IPS-18a (cell line): ENCODE data around the gene FLOT1.

Source experiments
- H3K27ac ChIP-seq: one replicate; pipeline ENCODE4 v1.5.1; 2013; ENCODE audit warnings: low read length
- H3K27me3 ChIP-seq: one replicate; pipeline ENCODE4 v1.6.1; 2013; ENCODE audit warnings: mild to moderate bottlenecking, low read length; ENCODE audit not compliant: control insufficient read depth, insufficient read depth
- H3K36me3 ChIP-seq: one replicate; pipeline ENCODE4 v1.6.1; 2013; ENCODE audit warnings: low read depth, low read length; ENCODE audit not compliant: control insufficient read depth
- H3K4me1 ChIP-seq: one replicate; pipeline ENCODE4 v1.6.1; 2013; ENCODE audit warnings: low read depth, low read length; ENCODE audit not compliant: control insufficient read depth
- H3K4me3 ChIP-seq: one replicate; pipeline ENCODE4 v1.5.1; 2013; ENCODE audit warnings: low read length
- H3K9ac ChIP-seq: one replicate; pipeline ENCODE4 v1.6.1; 2013; ENCODE audit warnings: mild to moderate bottlenecking, low read length, moderate library complexity
- H3K9me3 ChIP-seq: one replicate; pipeline ENCODE4 v1.6.1; 2013; ENCODE audit warnings: low read depth, low read length; ENCODE audit not compliant: control insufficient read depth

Gene FLOT1

DNA sequence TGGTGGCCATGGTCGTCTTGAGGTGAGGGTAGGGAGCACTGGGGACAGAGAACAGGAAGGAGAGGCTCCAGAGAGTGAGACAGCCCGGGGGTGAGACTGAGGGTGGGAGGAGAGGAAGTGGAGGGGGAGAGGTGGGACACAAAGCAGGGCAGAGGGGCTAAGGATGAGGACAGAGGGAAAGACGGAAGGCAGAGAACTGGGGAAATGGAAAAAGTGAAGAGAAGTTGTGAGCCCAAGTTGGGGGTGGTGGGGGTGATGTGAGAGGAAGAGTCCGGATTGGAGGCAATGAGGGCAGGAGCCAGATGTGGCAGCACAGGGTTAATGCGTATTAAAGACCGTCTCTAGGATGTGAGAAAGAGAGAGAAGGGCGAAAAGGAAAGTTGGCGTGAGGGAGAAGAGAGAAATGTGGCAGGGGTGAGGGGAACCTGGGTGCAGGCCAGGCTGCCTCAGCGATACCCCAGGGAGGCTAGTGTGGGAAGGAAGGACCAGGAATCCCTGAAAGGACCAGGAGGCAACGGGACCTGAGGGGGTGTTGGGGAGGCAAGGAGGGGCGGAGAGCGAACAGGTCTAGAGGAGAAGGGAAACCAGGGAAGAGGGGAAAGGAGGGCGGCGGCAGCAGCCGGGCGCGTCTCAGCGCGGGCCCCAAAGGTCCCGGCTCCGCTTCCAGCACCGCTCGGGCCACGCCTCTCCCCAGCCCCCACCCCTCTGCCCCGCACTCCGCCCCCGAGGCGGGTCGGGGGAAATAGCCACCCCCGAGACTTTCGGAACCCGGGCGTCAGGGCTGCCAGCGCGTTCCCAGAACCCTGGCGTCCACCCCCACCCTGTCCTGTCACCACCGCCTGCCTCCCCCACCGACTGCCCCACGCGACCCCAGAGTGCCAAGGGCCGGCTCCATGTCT lies 56.2 kb downstream of the FLOT1 start, which contains the start of gene PPP1R18:
Gene PPP1R18, minus strand, starts transcription at position 637 of the 899 bp plus-strand sequence. Its CDS starts 627 bp downstream, at position 10.
- no peaks in the 10 kb centered on the region for H3K36me3 ChIP-seq
- peak within 1 kb of the TSS; percentile 56 for H3K27ac ChIP-seq
- H3K4me1 ChIP-seq, result peaks cover 58% of the 10 kb centered on the region
- no peaks in the 10 kb centered on the region for H3K9me3 ChIP-seq
- H3K9ac ChIP-seq, result peak within 1 kb of the TSS; percentile 65
- H3K4me3 ChIP-seq, result peak within 1 kb of the TSS; percentile 78
- H3K27me3 ChIP-seq, result no peaks in the 10 kb centered on the region

DNA sequence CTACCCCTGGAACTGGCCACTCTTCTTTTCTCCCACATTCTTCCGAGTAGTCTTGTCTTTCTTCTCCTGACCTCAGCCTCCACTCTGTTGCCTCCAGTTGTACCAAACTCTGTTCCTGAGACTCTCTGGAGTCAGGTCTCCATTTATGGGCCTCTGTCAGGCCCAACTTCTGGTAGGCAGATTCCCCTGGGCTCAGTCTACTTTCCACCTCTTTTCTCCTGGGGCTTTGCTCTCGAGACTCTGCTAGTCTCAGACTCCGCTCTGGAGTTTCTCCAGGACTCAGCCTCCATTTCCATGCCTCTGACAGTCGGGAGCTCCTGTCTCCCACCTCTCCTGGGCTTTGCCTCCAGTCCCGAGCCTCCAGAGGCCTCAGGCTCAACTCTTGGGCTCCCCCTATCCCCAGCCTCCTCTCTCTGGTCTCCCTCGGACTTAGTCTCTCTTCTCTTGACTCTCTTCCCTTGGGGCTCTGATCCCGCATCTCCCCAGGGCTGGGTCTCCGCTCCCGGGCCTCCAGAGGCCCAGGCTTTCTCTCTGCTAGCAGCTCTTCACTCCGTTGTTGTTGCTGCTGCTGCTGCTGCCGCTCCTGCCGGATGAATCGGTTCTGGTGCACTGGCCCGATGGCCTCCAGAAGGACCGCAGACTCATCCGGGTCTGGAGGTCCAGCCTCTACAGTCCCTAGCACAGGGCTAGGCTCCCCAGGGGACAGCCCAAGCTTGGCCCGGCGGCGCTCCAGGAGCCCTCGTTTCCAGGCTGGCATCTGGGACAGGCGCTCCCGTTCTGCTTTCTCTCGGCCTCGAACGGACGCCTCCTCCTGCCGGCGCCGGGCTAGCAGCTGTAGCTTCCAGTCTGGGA lies 57.1 kb downstream of the FLOT1 start:
- no peaks in the 10 kb centered on the region for H3K9me3 ChIP-seq
- H3K27ac ChIP-seq, result no peak overlapping the region
- H3K4me3 ChIP-seq, result peak overlapping the region; percentile 78
- no peak overlapping the region for H3K9ac ChIP-seq
- no peaks in the 10 kb centered on the region for H3K27me3 ChIP-seq
- peaks cover 56% of the 10 kb centered on the region for H3K4me1 ChIP-seq
- H3K36me3 ChIP-seq, result no peaks in the 10 kb centered on the region

DNA sequence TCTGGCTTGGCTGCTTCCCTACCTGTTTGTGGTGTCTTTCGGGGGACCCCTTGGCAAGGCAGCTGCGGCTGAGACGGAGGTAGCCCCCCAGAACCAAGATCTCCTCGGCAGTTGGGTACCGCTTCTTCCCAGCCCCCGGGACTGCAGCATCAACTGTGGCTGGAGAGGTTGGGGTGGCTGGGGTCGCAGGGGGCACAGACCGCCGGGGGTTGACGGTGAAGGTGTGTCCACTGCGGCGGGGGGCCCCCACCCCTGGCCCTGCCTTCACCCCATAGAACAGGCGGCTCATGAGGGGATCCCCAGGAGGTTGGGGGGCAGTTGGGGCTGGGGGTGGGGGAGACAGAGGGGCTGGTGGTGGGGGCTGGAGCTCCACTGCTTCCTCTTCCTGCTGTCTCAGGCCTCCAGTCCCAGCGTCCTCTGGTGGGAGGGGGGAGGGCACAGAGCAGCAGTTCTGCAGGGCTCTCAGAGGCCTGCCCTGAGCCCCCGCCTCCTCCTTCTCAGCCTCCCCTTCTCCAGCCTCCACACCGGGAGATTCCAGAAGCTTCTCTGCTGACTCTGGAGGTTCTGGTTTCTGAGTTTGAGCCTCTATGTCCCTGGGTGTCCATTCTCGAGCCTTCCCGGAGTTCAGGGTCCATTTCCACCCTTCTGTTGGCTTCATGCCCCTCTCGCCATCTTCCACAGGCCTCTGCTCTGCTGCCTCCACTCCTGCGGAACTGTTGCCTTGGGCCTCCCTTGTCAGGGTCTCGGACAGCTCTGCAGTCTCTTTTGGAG lies 57.9 kb downstream of the FLOT1 start:
- H3K27me3 ChIP-seq, result no peaks in the 10 kb centered on the region
- H3K4me1 ChIP-seq, result peaks cover 51% of the 10 kb centered on the region
- no peak overlapping the region for H3K9ac ChIP-seq
- peak overlapping the region; percentile 42 for H3K4me3 ChIP-seq
- H3K27ac ChIP-seq, result no peak overlapping the region
- no peaks in the 10 kb centered on the region for H3K36me3 ChIP-seq
- no peaks in the 10 kb centered on the region for H3K9me3 ChIP-seq

DNA sequence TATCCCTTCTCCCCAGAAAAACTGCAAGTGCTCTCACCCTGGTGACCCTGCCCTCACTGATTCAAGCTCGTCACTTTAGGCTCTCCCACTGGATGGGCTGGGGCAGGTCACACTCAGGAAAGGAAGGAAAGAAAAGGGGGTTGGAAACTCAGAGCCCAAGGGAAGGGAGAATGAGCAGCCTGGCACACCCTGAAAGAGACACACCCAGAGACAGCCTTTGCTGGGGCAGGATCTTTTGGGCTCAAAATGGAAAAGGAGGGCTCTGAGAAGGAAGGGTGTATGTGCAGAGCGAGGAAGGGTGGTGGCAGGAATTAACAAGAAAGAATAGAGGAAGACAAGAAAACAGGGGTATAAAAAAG lies 58.5 kb downstream of the FLOT1 start:
- Histone ChIP-seq H3K9me3 (no peaks in the 10 kb centered on the region), H3K9ac (no peak overlapping the region), H3K4me1 (peaks cover 53% of the 10 kb centered on the region), H3K27ac (no peak overlapping the region), H3K4me3 (peak overlapping the region; percentile 42), H3K36me3 (no peaks in the 10 kb centered on the region), H3K27me3 (no peaks in the 10 kb centered on the region)

DNA sequence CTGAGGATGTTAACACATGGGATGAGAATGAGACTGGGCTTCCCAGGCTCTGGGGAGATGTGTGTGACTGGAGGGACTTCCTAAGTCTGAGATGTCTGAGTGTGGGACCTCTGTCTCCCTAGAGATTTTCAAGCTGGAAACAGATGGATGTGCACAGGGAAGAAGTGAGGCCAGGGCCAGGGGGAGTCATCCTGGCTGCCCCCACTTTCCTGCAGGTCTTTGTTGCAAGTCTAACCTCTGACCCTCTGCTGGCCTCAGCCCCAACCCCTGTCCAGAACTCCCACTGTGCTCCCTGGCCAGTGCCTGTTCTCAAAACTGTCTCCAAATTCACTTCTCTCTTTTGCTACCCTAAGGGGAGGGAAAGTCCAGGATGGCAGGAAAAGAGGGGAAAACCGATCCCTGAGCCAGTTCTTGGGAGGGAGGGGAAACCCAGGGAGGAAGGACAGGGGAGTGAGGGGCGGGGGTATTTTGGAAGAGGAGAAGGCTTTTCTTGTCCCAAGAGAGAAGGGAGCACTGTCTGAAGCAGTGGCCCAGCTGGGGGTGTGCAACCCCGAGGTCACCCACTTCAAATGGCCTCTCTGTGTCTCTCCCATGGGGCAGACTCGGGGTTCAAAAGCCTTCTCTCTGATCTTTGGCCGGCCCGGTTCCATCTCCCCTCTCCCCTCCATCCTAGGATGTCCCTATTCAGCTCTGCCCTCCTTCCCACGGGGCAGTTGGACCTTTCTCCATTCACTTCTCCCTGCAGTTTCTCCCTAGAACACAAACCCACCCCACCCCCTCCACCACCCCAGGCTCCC lies 59.1 kb downstream of the FLOT1 start:
- peak overlapping the region; percentile 9 for H3K9ac ChIP-seq
- no peaks in the 10 kb centered on the region for H3K36me3 ChIP-seq
- H3K27me3 ChIP-seq, result no peaks in the 10 kb centered on the region
- no peak overlapping the region for H3K27ac ChIP-seq
- peaks cover 53% of the 10 kb centered on the region for H3K4me1 ChIP-seq
- H3K4me3 ChIP-seq, result peak overlapping the region; percentile 42
- H3K9me3 ChIP-seq, result no peaks in the 10 kb centered on the region

DNA sequence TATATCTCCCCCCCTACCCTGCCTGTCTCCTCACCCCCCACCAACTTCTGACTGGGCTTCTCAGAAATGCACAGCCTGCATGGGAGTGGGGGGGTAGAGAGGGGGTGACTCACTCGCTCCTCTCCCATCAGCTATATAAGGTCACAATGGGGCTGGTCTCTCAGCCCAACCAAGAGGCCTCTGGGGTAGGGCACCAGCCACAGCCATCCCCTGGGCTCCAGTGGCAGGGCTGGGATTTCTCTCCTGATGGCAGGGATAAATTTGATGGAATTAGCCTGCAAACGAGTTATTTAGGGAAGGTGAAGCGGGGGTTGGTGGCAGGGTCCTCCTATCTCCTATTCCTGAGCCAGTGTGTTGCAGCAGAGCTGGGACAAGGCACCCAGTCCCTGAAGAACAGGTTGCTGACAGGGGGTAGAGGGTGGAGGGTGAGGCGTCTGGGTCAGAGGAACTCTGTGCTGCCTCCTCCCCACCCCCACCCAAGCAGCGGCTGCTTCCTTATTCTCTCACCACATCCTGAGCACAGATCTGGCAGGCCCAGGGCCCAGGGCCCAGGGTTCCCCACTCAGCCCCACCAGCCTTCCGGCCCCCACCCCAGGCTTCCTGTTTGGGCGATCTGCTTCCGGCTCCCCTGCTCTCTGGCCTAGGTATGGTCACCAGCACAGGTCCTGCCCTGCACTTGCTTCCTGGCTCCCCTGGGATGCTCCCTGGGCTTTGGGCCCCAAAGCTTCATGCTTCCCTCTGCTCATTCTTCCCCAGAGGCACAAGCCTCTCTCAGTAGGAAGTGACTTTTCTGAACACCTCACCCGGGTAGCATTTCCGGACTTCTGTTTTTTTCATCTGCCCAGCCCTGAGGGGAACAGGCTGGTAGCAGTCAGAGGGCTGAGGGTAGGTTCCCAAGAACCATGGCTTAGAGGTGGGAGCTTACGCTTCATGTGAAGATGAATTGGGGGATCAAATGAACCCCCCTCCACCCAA lies 60.1 kb downstream of the FLOT1 start:
- Histone ChIP-seq H3K4me3 (peak overlapping the region; percentile 42), H3K9ac (no peak overlapping the region), H3K4me1 (peaks cover 46% of the 10 kb centered on the region), H3K9me3 (no peaks in the 10 kb centered on the region), H3K27me3 (no peaks in the 10 kb centered on the region), H3K27ac (no peak overlapping the region), H3K36me3 (peaks cover under 1% of the 10 kb centered on the region)

DNA sequence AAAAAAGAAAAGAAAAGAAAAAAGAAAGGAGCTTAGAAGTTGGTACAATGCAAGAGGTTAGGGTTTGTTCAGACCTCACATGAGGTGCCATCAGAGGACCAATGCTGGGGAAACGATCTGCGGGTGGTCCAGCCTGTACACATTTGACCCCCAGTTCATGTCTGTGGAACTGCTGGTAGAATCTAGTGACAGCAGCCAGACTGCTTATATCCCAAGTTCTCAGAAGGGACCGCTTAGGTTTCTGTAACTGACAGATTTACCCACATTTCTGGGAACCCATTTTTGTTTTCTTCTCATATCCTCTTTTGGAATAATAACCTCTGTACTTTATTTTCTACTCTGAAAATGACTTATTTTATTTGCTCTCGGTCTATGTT lies 60.7 kb downstream of the FLOT1 start:
- Histone ChIP-seq H3K27ac (no peak overlapping the region), H3K36me3 (peaks cover 7% of the 10 kb centered on the region), H3K27me3 (no peaks in the 10 kb centered on the region), H3K4me3 (no peak overlapping the region), H3K4me1 (peaks cover 46% of the 10 kb centered on the region), H3K9me3 (no peaks in the 10 kb centered on the region), H3K9ac (no peak overlapping the region)

DNA sequence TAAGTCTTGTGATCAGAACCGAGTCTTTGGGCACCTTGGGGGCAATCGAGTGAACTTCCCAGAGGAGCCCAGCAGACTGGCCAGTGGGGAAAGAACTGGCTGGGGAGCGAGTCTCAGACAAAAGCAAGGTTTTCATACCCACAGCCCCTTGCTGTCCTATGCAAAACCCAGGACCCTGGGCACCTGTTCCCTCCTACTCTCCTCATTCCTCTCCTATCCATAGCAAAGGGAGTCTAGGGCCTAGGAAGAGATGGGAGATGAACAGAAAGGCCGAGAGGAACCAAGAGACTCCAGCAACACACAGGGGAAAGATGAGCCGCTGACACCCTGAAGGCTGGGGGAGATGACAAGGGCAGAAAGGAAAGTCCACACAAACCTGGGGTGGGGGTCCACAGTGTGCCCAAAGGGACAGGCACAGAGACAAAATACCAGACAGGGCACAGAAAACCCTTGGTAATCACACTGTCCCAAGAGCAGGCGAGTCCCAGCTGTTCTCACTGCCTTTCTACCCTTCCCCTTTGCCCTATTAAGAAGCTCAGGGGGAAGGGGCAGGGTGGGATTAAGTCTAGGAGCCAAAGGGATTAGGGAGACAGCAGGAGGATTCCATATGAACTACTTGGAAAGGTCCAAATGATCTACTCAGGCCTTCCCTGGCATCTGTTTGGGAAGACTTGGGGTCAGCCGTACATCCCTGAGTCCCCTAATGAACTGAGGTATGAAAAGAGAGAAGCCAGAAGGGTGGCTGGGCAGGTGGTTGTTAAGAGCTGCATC lies 62.5 kb downstream of the FLOT1 start:
- H3K9ac ChIP-seq, result no peak overlapping the region
- no peak overlapping the region for H3K27ac ChIP-seq
- H3K36me3 ChIP-seq, result peaks cover 10% of the 10 kb centered on the region
- H3K4me3 ChIP-seq, result no peak overlapping the region
- H3K27me3 ChIP-seq, result no peaks in the 10 kb centered on the region
- peaks cover 33% of the 10 kb centered on the region for H3K4me1 ChIP-seq
- no peaks in the 10 kb centered on the region for H3K9me3 ChIP-seq

DNA sequence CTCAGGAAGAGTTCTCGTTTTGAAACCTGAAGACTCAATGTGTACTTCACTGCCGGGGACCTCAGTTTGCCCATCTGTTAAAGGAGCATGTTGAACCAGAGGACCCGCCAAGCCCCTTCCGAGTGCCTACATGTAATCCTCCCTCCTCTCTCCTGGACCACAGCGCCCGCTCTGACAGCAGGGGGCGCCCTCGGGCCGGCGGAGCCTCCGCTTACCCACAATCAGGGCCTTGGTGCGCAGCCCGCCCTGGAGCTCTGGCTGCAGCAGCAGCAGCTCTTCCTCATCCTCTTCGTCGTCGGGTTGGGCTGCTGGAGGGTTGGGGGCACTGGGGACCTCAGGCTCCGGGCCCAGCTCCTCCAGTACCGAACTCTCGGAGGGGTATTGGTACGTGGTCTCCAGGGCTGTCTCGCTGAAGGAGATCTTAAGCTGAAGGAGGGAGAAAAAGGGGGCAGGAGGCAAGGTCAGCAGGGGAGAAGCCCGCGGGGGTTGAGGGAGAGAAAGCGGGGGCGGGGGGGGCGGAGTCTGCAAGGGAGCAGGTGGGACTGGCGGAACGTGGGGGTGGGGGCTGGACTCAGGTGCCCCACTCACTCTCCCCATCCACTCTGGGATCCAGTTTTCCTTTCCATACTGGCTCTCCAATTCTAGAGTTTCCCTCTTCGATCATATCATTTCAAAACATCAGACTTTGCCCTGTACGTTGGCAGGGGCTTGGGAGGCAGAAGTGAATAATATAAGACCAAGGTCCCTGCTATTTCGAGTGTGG lies 63.3 kb downstream of the FLOT1 start:
- H3K4me1 ChIP-seq, result peaks cover 29% of the 10 kb centered on the region
- H3K9ac ChIP-seq, result no peak overlapping the region

More for the DNA sequence above, 63.3 kb downstream of the FLOT1 start:
- peak overlapping the region; percentile 37 for H3K4me3 ChIP-seq
- peaks cover 10% of the 10 kb centered on the region for H3K36me3 ChIP-seq
- no peaks in the 10 kb centered on the region for H3K9me3 ChIP-seq
- H3K27ac ChIP-seq, result no peak overlapping the region
- no peaks in the 10 kb centered on the region for H3K27me3 ChIP-seq
